SK-N-DZ (cell line): ENCODE data around the gene CPEB3.
"Not testable (repeated sequence)": the region's sequence is repeated elsewhere in the genome, so short reads cannot be mapped to it uniquely, and the experiment has no call there.

Experiments
- DNase-seq: peaks from one replicate; pipeline ENCODE4 v3.0.0-alpha.2; 2015; ENCODE audit warnings: low spot score
- small RNA-seq, 2 experiments: library from RNA; depleted of rRNA; stranded (forward); fragments of <200 nt; gene quantifications; one replicate each; pipeline ENCODE3, GENCODE V24; 2014

The CPEB3 gene

DNA sequence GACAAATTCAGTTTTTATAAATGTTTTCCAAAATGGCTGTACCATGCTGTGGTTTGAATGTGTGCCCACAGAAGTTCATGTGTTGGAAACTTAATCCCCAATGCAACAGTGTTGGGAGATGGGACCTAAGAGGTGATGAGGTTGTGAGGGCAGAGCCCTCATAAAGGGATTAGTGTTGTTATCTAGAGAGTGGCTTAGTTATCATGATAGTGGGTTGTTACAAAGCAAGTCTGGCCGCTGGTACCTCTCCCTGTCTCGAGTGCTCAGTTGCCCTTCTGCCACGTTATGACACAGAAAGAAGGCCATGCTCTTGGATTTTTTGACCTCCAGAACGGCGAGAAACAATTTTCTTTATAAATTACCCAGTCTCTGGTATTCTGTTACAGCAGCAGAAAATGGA, 248.3 kb downstream of the CPEB3 start:
- DNase-seq: no peak

- no peak for DNase-seq
Measured at GRCh38 chr10:92038949-92039348, 251.9 kb downstream of the CPEB3 start.

DNA sequence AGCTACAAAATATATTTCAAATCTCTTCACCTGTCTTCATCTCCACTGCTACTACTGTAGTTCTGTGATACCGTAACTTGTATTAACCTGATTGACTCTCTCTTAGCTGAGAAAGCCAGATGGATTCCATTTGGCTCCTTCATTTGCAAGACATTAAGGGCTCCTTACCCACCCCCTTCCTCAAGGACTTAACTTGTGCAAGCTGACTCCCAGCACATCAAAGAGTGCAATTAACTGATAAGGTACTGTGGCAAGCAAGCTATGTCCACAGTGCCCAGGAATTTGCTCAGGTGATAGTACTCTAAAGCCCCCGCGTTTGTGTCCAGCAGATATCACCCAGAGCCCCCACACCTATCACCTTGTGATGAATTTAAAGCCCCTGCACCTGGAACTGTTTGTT, 257.8 kb downstream of the CPEB3 start:
- DNase-seq: not testable (repeated sequence)

- DNase-seq: no peak
Measured at GRCh38 chr10:92031580-92031979, 259.3 kb downstream of the CPEB3 start.

DNA sequence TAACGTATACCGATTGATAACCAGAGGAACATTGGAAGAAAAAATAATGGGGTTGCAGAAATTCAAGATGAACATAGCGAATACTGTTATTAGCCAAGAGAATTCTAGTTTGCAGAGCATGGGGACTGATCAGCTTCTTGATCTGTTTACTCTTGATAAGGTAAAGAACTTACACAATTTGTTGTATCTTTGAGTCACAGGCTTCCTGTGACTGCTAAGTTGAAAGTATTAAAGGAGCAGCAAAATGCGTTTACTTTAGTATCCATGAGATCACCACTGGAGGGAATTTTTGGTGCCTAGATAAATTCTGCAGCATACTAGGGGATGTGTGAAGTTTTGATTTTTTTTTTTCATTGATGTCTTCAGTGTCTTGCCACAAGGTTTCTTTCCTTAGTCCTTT, 263.7 kb downstream of the CPEB3 start:
- no peak for DNase-seq

DNA sequence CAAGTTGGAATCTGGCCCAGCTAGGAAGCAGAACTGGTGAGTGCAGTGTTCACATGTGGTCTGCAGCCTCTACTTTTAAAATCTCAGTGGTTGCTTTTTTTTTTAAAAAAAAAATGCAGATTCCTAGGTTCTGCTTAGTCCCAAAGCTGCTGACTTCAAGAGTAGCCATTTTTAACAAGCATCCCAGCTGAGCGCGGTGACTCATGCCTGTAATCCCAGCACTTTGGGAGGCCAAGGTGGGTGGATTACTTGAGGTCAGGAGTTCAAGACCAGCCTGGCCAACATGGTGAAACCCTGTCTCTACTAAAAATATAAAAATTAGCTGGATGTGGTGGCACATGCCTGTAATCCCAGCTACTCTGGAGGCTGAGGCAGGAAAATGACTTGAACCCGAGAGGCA, 265.5 kb downstream of the CPEB3 start:
- DNase-seq: not testable (repeated sequence)

DNA sequence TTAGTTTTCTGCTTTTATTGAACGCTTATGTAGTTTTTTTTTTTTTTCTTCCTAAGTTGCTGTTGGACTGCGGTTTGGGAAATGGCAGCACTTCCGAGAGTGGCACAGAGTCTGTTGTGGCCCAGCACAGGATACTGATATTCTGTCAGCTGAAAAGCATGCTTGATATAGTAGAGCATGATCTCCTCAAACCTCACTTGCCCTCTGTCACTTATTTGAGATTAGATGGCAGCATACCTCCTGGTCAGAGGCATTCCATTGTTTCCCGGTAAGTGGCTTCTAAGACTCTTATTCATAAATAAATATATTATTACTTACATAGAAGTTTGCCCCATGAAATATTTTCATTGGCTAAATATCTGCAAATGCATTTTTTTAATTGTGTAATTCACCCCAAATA, 266.2 kb downstream of the CPEB3 start:
- no peak for DNase-seq

GRCh38 chr10:92014620-92015019, 276.3 kb downstream of the CPEB3 start:
- DNase-seq: no peak

GRCh38 chr10:92011560-92012214, 279.2 kb downstream of the CPEB3 start:
- no peak for DNase-seq

DNA sequence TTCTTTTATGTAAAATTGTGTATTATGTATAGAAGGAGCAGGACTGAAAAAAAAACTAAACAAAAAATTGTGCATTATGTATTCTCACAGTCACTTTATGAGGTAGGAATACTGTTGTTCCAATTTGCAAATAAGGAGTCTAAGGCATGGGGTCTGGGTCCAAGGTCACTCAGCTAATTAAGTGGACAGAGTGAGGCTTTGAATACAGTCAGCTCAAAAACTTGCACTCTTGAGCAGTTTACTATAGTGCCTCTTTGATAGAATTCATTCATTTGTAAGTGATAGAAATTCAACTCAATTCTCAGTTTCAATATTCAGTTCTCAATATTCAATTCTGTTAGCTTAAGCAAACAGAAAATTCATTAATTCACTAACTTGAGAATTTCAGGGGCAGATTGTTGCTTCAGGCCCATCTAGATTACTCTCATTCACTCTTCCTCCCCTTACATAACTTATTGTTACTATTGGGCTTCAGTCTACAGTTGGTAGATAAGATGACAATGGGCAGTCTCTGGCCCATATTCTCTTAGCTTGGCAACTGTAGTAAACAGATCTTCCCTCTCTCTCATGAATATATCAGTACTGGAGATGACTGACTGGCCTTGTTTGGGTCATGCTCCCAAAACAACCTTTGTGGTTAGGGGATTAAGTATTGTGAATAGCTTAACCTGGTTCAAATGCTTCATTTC, 280.7 kb downstream of the CPEB3 start:
- no peak for DNase-seq

GRCh38 chr10:92009445-92009844, 281.4 kb downstream of the CPEB3 start:
- DNase-seq: no peak

- no peak for DNase-seq
Measured at GRCh38 chr10:92005978-92006377, 284.9 kb downstream of the CPEB3 start.

GRCh38 chr10:92003258-92003657, 287.6 kb downstream of the CPEB3 start:
- no peak for DNase-seq

DNA sequence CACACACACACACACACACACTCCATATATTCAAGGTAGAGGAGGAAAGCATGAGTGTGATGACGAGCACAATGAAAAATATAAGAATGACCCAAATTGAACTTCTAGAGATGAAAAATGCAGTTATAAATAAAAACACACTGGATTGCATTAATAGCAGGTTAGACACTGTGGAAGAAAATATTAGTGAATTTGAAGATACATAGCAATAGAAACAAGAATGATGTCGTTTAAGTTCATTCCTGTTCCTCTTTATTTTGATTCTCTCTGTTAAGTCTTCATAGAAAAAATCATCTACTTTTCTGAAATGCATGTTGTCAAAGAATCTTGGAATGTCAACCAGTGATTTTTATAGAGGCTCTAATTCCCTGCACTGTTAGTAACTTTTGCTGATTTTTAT, 288.9 kb downstream of the CPEB3 start:
- DNase-seq: no peak

GRCh38 chr10:92001581-92001980, 289.3 kb downstream of the CPEB3 start:
- no peak for DNase-seq

Small RNA genes within 50 kb of the gene (small RNA-seq; reads per million reads assigned to genes)
- gene RF00019: 0 reads per million in 2 experiments
- 0 reads per million in 2 experiments for gene RF00402
- 0 reads per million in 2 experiments for gene RF00622
- gene RNY3P12: 0 to 0.09 reads per million in 2 experiments
